Endometrial microvascular endothelial cells (primary cell): ENCODE data around the gene DENND4B. TPM values are rescaled to one million over a fixed set of nuclear protein-coding genes. Genes with fewer than 3 reads are reported as not detected.
"Not testable (repeated sequence)": the region's sequence is repeated elsewhere in the genome, so short reads cannot be mapped to it uniquely, and the experiment has no call there.

Source experiments
- in situ Hi-C: cut with HindIII; loops from 2 replicates; pipeline ENCODE4 v1.10.0; 2017; ENCODE audit warnings: low sequenced_read_pairs, low pct_unique_long_range_greater_than_20kb; ENCODE audit errors: inconsistent ontology term
- total RNA-seq: library from RNA; depleted of rRNA; stranded (reverse); fragments of >200 nt; gene quantifications from one replicate; pipeline ENCODE4 v1.2.3, GENCODE V29; 2015; ENCODE audit errors: inconsistent ontology term

The DENND4B gene
- total RNA-seq, 1 donor from 2014 or later, result 15.6 TPM

DNA sequence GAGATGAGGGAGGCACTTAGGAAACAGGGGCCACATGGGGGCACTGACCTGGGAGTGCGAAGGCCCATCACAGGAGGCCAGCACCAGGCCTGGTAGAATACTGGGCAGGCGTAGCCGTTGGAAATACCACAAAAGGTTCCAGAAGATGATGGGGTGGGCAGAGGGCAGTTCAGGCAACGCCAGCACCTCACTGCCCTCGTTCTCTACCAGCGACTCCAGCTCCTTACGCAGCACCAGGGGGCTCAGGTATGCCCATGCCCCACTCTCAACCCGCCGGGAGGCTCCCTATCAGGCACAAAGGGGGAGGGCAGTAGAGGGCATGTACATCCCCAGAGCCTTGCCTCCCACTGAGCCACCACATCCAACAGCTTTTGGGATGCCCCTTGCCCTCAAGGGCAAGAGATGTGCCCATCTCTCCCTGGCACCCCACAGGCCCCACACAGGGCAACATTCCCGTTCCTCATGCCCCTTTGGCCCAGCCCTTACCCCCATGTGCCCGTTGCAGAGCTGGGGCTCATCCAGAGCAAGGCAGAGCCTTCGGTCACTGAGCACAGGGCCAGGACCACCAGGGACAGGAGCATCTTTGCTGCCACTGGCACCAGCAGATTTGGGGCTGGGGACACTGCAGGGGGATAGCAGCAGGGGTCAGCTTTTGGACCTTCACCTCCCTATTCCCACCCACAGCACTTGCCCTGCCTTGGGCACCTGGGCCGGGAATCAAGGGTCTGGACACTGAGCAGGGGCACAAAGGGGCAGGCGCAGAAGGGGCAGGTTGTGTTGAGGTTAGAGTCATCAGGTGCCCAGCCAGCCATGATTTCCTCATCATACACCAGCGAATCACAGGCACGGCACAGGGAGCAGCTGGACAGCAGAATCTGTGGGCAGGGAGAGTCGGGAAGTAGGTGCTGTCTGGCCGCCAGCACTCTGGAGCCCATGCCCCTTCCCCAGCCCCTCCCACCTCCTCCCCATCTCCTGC, 14.1 kb downstream of the DENND4B start:
- in situ Hi-C loops, result no loop called here

DNA sequence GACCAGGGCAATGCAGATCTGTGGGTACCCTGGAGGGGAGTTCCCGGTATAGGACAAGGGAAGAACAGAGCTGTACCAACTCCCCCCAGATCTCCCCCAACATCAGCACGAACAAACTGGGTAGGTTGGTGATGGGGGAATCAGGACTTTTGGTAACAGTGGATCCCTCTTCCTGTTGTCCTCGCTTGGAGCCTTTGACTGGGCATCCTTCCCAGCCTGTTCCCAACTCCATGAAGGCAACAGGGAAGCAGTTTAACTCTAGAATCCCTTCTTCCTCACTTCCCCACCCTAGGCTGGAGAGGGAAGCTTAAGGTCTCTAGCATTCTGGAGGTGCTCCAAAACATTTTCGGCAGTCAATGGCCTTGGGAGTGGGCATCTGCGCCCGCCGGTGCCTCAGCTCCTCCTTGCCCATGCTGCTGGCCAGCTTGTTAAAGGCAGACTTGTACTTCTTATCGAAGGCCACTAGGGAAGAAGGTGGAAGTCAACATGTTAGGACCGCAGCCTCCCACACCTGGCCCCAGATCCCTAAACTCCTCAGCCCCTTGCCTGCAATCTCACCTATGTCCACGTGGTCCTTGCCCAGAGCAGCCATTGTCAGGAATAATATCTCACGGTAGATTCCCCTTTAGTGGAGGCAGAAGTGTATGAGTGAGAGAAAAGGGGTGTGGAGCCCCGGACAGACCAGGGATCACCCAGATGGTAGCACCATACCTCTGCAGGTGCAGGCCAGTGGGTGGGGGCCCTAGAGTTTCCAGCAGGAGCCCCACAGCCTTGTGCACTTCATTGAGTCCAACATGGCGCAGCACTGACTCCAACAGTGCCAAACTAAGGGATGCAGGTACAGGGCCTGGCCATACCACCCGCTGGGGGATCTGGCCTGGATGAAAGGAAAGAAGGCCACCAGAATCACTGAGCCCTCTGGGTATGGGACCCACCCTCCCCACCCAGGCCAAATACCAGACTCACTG, 16.3 kb downstream of the DENND4B start:
- in situ Hi-C loops, result no loop called here

DNA sequence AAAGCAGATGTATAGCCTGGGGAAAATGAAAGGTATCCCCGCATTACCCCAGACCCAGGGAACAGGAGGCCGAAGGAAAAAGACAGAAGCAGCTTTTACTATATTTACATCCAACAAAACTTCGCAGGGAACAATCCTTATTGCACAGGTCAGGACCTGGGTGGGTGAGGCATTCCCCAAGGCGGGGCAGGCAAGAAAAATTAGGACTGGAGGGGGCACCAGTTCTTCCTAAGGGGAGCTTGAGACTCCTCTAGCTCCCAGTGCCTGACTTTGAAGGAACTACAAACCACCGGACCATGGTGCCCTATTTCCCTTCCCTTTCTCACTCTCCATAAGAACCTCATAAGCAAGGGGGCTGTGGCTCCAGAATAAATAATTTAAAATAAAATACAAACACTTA, 17.1 kb downstream of the DENND4B start:
- in situ Hi-C loops, result no loop called here

DNA sequence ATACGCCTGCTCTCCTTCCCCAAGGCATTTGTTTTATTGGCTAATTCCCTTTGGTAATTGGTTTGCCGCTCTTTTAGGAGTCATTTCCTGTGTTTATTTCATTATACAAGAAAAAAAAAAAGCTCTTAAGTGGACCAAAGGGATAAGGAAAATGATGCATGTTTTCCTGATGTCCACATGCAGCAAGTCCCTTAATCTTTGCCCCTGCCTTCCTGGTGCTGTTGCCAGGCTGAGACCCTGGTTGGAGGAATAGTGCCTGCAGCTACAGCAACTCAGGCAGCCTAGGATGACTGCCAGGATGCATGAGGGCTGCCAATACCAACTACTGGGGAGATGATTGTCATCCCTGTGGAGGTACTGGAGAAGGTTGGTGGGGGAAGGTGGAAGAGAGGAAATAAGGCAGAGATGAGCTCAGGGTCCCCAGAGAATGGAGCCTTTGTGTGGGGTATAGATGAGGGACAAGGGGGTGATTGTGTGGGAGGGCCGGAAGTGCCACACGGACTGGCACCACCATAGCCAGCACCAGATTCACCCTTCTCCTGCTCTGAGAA, 17.7 kb downstream of the DENND4B start:
- in situ Hi-C loops, result no loop called here

DNA sequence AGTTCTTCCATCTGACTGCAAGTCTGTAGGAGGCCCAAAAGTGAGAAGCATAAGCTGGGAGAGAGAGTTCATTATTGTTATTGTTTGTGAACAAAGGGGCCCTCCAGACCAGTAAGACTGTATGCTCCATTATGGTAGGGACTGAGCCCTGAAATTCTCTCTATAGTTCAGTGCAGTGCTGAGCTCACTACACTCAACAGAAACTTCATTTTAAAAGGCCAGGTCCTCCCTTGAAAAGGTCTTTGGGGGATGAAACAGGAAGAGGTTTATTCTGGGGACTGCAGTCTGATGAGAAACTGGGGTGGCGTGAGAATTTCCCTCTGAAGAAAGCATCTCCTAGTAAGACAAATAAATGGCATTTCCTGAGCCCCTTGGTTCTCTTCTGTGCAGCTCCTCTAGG, 18.3 kb downstream of the DENND4B start:
- in situ Hi-C loops, result no loop called here

DNA sequence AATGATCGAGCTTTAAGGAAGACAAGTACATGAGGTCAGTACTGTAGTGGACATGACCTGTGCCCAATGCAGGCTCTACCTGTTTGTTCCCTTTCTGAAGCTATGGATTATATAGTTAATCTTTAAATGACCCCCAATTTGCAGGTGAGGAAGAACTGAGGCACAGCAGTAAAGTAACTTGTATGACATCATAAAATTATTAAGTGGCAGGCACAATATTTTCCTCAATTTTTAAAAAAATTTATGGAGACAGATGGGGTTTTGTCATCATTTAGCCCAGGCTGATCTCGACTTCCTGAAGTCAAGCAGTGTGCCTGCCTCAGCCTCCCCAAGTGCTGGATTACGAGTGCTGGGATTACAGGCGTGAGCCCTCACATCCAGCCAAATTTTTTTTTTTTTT, 20.1 kb downstream of the DENND4B start:
- in situ Hi-C loops, result no loop called here

DNA sequence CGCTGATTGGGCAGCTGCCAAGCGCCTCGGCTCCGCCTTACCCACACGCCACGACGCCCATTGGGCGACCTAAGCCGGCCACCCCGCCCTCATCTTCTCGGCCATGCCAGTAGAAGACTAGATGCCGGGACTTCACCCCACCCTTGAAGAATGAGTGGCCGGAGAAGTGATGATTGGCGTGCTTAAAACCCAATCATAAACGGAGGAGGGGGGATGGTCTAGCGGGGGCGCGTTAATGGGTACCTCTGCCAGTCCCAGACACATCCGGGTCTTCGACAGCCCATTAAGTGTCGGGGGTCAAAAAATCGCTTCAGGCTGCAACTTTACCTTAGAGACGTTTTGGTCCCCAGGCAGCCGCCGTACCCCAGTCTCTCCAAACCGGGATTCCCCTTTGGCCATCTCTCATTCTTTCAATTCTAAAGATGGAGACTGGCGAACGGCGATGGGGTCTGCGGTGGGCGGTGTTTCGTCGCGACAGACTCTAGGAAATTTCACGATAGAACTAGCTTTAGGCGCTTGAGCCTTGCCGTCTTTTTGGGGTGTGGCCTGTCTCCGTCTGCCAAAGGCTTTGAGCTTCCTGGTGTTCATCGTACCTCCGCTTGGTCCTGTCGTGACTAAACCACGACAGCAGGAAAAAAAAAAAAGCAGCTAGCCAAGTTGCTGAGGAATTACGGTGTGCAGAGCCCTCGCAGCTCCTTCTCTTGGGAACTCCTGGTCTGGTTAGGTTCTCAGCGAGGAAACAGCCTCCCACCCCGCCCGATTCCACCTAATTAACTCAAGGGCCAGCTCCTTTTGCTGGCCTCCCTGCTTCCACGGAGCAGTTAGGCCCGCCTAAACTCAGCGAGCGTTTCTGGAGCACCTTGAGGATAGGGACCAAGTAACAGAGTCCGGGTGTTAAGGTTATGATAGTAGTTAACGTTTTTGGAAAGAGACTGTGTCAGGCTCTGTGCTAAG, 23.3 kb downstream of the DENND4B start, which contains the start of gene GATAD2B:
Gene GATAD2B, minus strand, starts transcription at position 1 of the 954 bp plus-strand sequence. CDS start 94,625 bp downstream, outside the sequence.
- in situ Hi-C loops, result no loop called here

DNA sequence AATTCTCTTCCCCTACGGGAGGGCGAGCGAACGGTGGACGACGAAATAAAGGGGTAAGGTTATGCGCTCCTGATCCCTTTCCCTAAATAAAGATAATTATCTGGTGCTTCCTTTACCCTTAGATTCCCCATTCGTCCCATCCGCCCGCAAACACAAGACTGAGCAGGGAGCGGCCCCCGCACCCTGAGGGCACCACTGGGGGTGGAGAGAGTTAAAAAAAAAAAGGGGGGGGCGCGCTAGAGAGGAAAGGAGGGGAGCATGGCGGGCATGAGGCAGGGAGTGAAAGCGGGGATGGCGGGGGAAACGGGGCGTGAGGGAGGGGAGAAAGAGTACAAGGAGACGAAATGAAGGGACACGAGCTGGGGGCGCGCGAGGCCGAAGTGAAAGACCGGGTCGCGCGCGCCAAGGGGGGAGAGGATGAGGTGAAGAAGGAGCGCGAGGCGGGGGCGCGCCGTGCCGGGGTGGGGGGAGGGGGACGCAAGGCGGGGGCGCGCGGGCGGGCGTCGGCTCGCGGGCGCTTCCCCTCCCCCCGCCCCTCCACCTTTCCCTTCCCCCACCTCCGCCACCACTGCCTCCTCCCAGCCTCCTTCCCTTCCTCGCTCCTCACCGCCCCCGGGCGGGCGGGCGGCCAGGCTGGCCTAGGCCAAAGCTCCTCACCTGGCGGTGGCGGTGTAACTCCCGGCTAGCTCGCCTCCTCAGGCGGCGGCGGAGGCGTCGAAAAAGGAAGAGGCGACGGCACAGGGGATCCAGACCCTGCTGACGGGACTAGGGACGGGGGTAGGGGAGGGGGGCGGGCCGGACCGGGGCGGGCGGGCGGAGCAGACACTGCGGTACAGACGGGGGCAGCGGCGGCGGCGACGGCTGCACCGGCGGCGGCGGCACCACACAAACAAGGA, 24.2 kb downstream of the DENND4B start:
- in situ Hi-C loops, result no loop called here

DNA sequence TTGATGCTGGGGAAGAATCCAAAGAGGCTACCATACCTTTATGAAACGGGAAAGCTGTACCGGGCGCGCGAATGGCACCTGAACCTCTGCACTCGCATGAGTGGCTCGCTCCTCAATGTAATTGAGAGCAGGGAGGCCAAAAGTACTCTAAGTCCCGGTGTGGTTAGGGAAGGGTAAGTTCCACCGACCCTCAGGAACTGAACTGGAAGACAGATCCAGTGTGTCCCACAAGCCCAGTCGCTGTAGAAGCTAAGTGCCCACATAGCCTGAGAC, 24.8 kb downstream of the DENND4B start:
- in situ Hi-C loops, result no loop called here

DNA sequence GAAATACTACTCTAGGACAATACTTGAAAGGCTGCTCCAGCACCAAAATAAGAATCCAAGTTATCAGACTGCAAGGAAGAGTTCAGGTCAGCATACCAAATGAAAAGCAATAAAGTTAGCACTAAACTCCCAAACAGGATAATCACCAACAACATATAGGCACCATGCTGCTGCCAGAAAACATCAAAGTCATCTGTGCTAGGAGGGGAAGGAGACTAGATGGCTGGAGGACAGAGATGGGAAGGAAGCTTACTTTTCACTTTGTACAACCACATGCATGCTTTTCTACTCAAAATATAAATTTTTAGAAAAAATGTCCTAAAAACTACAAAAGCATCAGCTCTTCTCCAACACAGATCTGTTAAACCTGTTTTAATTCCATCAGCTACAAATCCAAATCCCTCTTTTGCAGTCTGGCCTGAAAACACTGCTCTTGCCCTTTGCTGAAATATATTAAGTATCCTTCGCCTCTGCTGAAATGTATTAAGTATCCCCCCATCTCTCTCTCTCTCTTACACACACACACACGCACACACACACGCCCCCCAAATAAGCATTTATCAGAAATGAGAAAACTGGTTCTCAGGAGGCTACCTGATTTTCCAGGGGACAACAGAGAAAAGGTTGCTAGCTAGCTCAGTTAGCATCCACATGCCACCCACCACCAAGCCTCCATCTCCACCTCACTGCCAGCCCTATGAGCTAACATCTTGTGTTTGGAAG, 25.3 kb downstream of the DENND4B start:
- in situ Hi-C loops, result no loop called here

DNA sequence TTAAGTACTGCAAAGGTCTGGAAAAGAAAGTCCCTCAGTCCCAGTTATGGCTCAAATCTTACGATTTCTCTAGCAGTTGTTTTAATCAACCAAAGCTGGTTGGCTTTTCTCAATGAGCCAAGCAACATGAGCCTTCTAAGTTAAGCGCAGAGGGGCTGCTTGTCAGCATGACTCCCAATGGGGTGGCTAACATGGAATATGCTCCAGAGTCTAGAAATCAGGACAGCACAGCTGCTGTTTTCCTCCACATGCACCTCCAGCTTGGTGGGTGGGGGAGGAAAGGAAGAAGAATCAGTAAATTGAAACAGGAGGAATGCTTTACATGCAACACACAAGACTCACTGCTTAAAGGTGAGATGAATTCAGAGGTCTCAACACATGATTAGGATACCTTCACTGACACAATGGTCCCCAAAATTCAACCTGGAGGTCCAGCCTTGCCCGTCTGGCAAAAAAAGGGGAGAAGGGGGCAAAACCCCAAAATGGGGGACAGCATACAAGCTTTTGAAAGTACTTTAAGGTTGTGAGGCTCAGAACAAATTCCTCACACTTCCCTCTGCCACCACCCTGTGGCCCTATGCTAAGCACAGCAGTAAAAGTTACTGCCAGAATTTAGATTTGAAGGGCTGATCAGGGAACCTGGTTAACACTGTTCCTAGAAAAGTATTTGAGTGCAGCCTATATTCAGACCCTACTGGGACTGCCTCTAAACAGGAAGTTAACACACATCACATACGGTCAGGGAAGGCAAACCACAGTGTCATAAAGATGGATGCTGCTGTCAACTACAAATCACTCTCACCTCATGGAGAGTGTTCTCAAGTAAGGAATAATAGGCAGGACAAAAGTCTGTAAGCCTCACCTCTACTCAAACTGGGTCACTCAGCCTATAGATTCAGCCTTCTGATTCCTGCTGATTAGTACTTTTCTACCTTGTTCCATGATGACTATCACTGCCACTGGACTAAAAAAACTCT, 26.4 kb downstream of the DENND4B start:
- in situ Hi-C loops, result no loop called here

DNA sequence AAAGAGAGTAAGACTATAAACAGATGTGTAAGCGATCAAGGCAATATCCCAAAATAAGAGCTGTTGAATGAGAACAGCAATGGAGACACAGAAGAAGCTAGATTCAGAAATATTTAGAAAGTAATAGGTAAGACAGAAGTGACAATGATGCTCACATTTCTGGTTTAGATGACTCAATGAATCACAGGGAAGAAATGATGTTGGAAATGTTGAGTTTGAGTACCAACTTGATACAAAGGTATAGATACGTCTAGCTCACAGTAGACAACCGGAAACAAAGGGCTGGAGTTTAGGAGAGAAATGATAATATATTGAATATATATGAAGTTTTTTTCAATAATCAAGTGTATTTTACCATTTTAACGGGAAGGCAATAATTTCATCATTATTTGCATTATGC, 30.2 kb downstream of the DENND4B start:
- in situ Hi-C loops, result no loop called here

DNA sequence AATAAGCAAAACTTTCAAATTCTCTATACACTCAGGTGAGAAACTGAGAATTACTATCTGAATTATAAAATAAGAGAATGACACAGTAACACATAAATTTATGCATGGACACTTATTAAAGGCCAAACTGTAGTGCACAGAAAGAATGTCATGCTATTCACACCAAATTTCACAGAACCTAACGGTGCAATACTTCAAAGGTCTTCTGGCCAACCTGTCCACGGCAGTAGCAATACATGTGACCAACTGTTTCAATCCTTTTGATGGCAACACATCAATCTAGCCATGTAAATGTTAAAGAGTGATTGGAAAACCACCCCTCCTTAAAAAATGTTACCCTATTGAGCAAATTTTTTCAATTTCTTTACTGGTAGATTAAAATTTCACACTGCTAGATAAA, 34.2 kb downstream of the DENND4B start:
- in situ Hi-C loops, result no loop called here

DNA sequence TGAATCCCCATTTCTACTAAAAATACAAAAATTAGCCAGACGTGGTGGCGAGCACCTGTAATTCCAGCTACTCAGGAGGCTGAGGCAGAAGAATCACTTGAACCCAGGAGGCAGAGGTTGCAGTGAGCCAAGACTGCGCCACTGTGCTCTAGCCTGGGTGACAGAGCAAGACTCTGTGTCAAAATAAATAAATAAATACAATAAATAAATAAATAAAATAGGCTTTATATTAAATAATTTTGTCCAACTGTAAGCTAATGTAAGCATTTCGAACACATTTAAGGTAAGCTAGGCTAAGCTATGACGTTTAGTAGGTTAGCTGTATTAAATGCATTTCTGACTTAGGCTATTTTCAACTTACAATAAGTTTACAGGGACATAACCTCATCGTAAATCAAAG, 36.0 kb downstream of the DENND4B start:
- in situ Hi-C loops, result not testable (repeated sequence)

DNA sequence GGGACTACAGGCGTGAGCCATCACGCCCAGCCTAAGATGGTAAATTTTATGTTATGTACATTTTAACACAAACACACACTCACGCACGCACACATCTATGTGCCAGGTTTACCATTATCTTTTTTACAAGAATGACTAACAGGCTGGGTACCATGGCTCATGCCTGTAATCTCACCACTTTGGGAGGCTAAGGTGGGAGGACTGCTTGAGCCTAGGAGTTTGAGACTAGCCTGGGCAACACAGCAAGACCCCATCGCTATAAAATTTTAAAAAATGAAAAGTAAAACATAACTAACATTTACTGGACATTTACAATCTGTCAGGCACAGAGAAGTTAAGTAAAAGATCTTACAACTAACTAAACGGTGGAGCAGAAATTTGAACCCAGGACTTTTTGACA, 38.4 kb downstream of the DENND4B start:
- in situ Hi-C loops, result no loop called here

DNA sequence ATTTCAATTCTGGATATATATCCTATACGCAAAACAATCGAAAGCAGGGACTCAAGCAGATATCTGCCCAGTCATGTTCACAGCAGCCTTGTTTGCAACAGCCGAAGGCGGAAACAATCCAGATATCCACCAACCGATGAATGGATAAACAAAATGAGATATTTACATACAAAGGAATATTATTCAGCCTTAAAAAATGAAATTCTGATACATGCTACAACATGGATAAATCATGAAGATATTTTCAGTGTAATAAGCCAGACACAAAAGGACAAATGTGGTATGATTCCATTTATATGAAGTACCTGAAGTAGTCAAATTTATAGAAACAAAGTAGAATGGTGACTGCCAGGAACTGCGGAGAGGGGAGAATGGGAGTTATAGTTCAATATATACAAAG, 39.4 kb downstream of the DENND4B start:
- in situ Hi-C loops, result no loop called here
